HepG2 (cell line): ENCODE data around the gene CAMTA1. TPM values are rescaled to one million over a fixed set of nuclear protein-coding genes. Genes with fewer than 3 reads are reported as not detected.

Source experiments
- ATAC-seq: fragments of 200-7000 bp; cut with Tn5 transposase; 3 replicates; pipeline ENCODE4 v1.9.1; 2020; ENCODE audit warnings: mild to moderate bottlenecking, moderate library complexity
- BruUV-seq: library from RNA; stranded (reverse); fragments of 400-500 nt; replicated peaks from 2 replicates; lab custom pipeline; 2021; lab: Mats Ljungman, UMichigan
- CTCF ChIA-PET: fragments of 300-600 bp; formaldehyde crosslinking; extraction: SDS; loops from one replicate; lab custom pipeline; 2021; ENCODE audit warnings: low total read pairs, inconsistent platforms, low intra/inter-chr PET ratio; lab: Yijun Ruan, JAX
- POLR2A ChIA-PET: fragments of 350-600 bp; sonication (Branson Sonifier 250); formaldehyde crosslinking; loops from one replicate; lab custom pipeline; 2020; ENCODE audit warnings: antibody characterized with exemption, inconsistent platforms; lab: Yijun Ruan, JAX
- DNase-seq: peaks from one replicate; pipeline ENCODE4 v3.0.0-alpha.2; 2015; ENCODE audit warnings: low spot score
- FAIRE-seq: peaks from 3 replicates; lab custom pipeline; 2011; peaks lifted over from hg19 to GRCh38; lab: Jason Lieb, UNC
- H2AFZ ChIP-seq: one replicate; pipeline ENCODE4 v1.6.1; 2011; ENCODE audit warnings: low read length, inconsistent platforms
- H3K27ac ChIP-seq: fragments of 300-600 bp; 3 replicates; pipeline ENCODE4 v1.8.0; 2011; ENCODE audit warnings: mixed run types, mild to moderate bottlenecking, mixed read lengths, low read length, inconsistent platforms; ENCODE audit not compliant: insufficient read depth; ENCODE audit errors: extremely low read length
- H3K27me3 ChIP-seq, 2 experiments: fragments of 200-600 bp in 1 of 2; 2 replicates in 1 of 2; 3 replicates in 1 of 2; pipeline versions ENCODE4 v1.6.0 to v1.8.0; 2011; ENCODE audit warnings: low read length in 2 of 2, mild to moderate bottlenecking in 2 of 2, moderate library complexity in 2 of 2, inconsistent platforms in 1 of 2; ENCODE audit not compliant: insufficient read depth in 2 of 2, control insufficient read depth in 1 of 2
- H3K36me3 ChIP-seq, 2 experiments: fragments of 200-600 bp in 1 of 2; replicated peaks in 1 of 2; 2 replicates in 1 of 2; 3 replicates in 1 of 2; pipeline versions ENCODE4 v1.5.1 to v1.8.0; 2011; ENCODE audit warnings: low read length in 2 of 2, inconsistent platforms in 1 of 2; ENCODE audit not compliant: insufficient read depth in 2 of 2, control insufficient read depth in 1 of 2
- H3K4me1 ChIP-seq: 2 replicates; pipeline ENCODE4 v1.5.1; 2012; ENCODE audit warnings: low read length, inconsistent platforms; ENCODE audit not compliant: insufficient read depth
- H3K4me2 ChIP-seq: 2 replicates; pipeline ENCODE4 v1.6.0; 2011; ENCODE audit warnings: low read depth, low read length, inconsistent platforms
- H3K4me3 ChIP-seq, 3 experiments: fragments of 200-600 bp in 1 of 3; sonication (generic), shearing (Covaris generic) in 1 of 3; replicated peaks in 1 of 3; 2 replicates each; pipeline ENCODE4 v1.5.1; 2011 to 2016; ENCODE audit warnings: low read length in 3 of 3, inconsistent platforms in 2 of 3, low read depth in 2 of 3, mild to moderate bottlenecking in 2 of 3, control low read depth in 1 of 3, mixed read lengths in 1 of 3; ENCODE audit not compliant: insufficient read depth in 1 of 3
- H3K79me2 ChIP-seq: one replicate; pipeline ENCODE4 v1.6.1; 2011; ENCODE audit warnings: low read length, inconsistent platforms; ENCODE audit not compliant: insufficient read depth
- H3K9ac ChIP-seq: 2 replicates; pipeline ENCODE4 v1.6.0; 2011; ENCODE audit warnings: mild to moderate bottlenecking, low read depth, low read length, inconsistent platforms; ENCODE audit not compliant: insufficient read depth
- H3K9me3 ChIP-seq: 2 replicates; pipeline ENCODE4 v1.5.1; 2012; ENCODE audit warnings: mild to moderate bottlenecking, low read length
- H4K20me1 ChIP-seq: 2 replicates; pipeline ENCODE4 v1.6.0; 2011; ENCODE audit warnings: inconsistent platforms, mild to moderate bottlenecking, low read length, moderate library complexity; ENCODE audit not compliant: insufficient read depth
- AKAP8 ChIP-seq: sonication (generic); formaldehyde crosslinking; IDR thresholded peaks from 2 replicates; pipeline ENCODE4 v1.5.1; 2020; ENCODE audit warnings: mild to moderate bottlenecking, missing genetic modification reagents
- ATAD3A ChIP-seq: sonication (generic); formaldehyde crosslinking; IDR thresholded peaks from 2 replicates; pipeline ENCODE4 v1.4.0; 2020; ENCODE audit warnings: missing genetic modification reagents
- FOSL2 ChIP-seq: sonication (generic); formaldehyde crosslinking; IDR thresholded peaks from 2 replicates; pipeline ENCODE4 v1.4.0; 2020; ENCODE audit warnings: missing genetic modification reagents
- NFIB ChIP-seq: sonication (generic); formaldehyde crosslinking; IDR thresholded peaks from 2 replicates; pipeline ENCODE4 v1.9.0; 2021; ENCODE audit warnings: missing genetic modification reagents, mild to moderate bottlenecking, borderline replicate concordance
- NR3C1 ChIP-seq: sonication (generic); formaldehyde crosslinking; IDR thresholded peaks from 2 replicates; pipeline ENCODE4 v1.4.0; 2020; ENCODE audit warnings: missing genetic modification reagents
- REL ChIP-seq: sonication (generic); formaldehyde crosslinking; conservative IDR thresholded peaks from 2 replicates; pipeline ENCODE4 v1.8.0; 2022; ENCODE audit warnings: mild to moderate bottlenecking, missing genetic modification reagents, moderate library complexity
- ZNF138 ChIP-seq: sonication (generic); formaldehyde crosslinking; IDR thresholded peaks from 2 replicates; pipeline ENCODE4 v1.5.0; 2020; ENCODE audit warnings: mild to moderate bottlenecking, low read depth, missing genetic modification reagents
- WGBS: methylation state at CpG from one replicate; pipeline ENCODE4 v1.1.6; 2017; ENCODE audit warnings: low lambda C conversion rate; 5-methylcytosine and 5-hydroxymethylcytosine counted together
- in situ Hi-C: cut with HindIII; loops from 2 replicates; pipeline ENCODE4 v1.10.0; 2017; ENCODE audit warnings: low pct_unique_long_range_greater_than_20kb; ENCODE audit not compliant: extremely low pct_ligation_motif_present
- intact Hi-C: fragments of 100-400 bp; cut with micrococcal nuclease; formaldehyde crosslinking; loops from one replicate; pipeline ENCODE4 v1.10.0; 2022; ENCODE audit not compliant: unreplicated experiment
- polyA plus RNA-seq, 8 experiments: library from polyadenylated mRNA; depleted of rRNA in 3 of 8; stranded (reverse) in 7 of 8; unstranded in 1 of 8; fragments of >200 nt; fragmentation: Illumina TruSeq in 4 of 8; extraction: Trizol in 4 of 8; gene quantifications; 2 replicates each; pipeline versions ENCODE4 v1.2.1 to v1.2.3, GENCODE V29; 2011 to 2016; ENCODE audit warnings: low read depth in 4 of 8, missing spikeins in 1 of 8, mixed read lengths in 1 of 8; ENCODE audit not compliant: insufficient read depth in 1 of 8
- total RNA-seq, 5 experiments: library from RNA; depleted of rRNA; stranded (reverse); fragments of >200 nt; fragmentation: Illumina TruSeq; extraction: Trizol; gene quantifications; 2 replicates each; pipeline ENCODE4 v1.2.3, GENCODE V29; 2016; ENCODE audit warnings: low read depth in 1 of 5
- TF ChIP-seq, protein P1 (sequence below): sonication (generic); formaldehyde crosslinking; IDR thresholded peaks from one replicate; pipeline ENCODE4 v1.5.1; 2020; ENCODE audit warnings: mild to moderate bottlenecking, missing genetic modification reagents; ENCODE audit errors: not compliant biosample characterization
- TF ChIP-seq, protein P2 (sequence below): IDR thresholded peaks from 2 replicates; pipeline ENCODE4 v1.6.1; 2016; ENCODE audit warnings: low read depth, borderline replicate concordance
- TF ChIP-seq, protein P3 (sequence below), 2 experiments: sonication (generic) in 1 of 2; formaldehyde crosslinking in 1 of 2; IDR thresholded peaks; 2 replicates each; pipeline versions ENCODE4 v1.4.0 to v1.6.1; 2018 to 2020; ENCODE audit warnings: missing genetic modification reagents in 2 of 2, borderline replicate concordance in 1 of 2, low read depth in 1 of 2, mild to moderate bottlenecking in 1 of 2, missing biosample characterization in 1 of 2

CAMTA1 gene
- total and polyA plus RNA-seq, 2 of the 13 experiments (the other 11 are each of a cell fraction or from before 2014, with no cell fraction given): 25.0 to 36.4 TPM

DNA sequence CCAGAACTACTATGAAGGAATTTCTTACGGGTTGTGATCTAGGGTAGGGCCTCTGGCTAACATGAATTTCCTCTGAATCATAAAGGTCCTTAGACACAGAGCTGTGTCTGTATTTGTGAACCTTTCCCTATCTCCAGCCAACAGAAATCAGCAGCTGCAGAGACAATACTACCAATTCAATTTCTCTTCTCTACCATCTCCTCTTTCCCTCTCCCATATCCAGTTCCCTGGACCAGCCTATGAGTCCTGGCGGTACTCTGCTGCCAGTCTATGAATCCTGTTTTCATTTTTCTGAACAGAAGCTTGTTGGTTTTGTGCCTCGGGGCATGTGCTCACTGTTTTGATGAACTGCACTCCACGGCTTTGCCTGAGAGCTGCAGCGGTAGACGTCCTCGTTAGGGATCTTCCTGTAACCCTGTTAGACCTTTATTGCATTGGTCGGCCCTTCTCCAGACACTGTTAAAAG lies 527.9 kb downstream of the CAMTA1 start (continued):
- TF ChIP-seq, protein P1, sequence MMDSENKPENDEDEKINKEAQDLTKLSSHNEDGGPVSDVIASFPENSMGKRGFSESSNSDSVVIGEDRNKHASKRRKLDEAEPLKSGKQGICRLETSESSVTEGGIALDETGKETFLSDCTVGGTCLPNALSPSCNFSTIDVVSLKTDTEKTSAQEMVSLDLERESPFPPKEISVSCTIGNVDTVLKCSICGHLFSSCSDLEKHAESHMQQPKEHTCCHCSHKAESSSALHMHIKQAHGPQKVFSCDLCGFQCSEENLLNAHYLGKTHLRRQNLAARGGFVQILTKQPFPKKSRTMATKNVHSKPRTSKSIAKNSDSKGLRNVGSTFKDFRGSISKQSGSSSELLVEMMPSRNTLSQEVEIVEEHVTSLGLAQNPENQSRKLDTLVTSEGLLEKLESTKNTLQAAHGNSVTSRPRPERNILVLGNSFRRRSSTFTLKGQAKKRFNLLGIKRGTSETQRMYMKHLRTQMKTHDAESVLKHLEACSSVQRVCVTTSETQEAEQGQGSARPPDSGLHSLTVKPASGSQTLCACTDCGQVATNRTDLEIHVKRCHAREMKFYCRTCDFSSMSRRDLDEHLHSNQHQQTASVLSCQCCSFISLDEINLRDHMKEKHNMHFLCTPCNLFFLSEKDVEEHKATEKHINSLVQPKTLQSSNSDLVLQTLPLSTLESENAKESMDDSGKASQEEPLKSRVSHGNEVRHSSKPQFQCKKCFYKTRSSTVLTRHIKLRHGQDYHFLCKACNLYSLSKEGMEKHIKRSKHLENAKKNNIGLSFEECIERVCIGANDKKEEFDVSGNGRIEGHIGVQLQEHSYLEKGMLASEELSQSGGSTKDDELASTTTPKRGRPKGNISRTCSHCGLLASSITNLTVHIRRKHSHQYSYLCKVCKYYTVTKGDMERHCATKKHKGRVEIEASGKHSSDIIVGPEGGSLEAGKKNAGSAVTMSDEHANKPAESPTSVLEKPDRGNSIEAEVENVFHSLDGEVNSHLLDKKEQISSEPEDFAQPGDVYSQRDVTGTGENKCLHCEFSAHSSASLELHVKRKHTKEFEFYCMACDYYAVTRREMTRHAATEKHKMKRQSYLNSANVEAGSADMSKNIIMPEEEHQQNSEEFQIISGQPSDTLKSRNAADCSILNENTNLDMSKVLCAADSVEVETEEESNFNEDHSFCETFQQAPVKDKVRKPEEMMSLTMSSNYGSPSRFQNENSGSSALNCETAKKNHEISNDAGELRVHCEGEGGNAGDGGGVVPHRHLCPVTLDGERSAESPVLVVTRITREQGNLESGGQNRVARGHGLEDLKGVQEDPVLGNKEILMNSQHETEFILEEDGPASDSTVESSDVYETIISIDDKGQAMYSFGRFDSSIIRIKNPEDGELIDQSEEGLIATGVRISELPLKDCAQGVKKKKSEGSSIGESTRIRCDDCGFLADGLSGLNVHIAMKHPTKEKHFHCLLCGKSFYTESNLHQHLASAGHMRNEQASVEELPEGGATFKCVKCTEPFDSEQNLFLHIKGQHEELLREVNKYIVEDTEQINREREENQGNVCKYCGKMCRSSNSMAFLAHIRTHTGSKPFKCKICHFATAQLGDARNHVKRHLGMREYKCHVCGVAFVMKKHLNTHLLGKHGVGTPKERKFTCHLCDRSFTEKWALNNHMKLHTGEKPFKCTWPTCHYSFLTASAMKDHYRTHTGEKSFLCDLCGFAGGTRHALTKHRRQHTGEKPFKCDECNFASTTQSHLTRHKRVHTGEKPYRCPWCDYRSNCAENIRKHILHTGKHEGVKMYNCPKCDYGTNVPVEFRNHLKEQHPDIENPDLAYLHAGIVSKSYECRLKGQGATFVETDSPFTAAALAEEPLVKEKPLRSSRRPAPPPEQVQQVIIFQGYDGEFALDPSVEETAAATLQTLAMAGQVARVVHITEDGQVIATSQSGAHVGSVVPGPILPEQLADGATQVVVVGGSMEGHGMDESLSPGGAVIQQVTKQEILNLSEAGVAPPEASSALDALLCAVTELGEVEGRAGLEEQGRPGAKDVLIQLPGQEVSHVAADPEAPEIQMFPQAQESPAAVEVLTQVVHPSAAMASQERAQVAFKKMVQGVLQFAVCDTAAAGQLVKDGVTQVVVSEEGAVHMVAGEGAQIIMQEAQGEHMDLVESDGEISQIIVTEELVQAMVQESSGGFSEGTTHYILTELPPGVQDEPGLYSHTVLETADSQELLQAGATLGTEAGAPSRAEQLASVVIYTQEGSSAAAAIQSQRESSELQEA (CRISPR knock-in tag): no peak
- TF ChIP-seq AKAP8 (CRISPR knock-in tag): no peak
- TF ChIP-seq ATAD3A (CRISPR knock-in tag): no peak
- TF ChIP-seq REL: no peak
- TF ChIP-seq, all 625 proteins: peak for 0

GRCh38 chr1:7313826-7314225 lies 528.6 kb downstream of the CAMTA1 start:
- Histone ChIP-seq H2AFZ (no peak overlapping the region), H3K4me3 (no peak overlapping the region), H3K4me2 (no peak overlapping the region), H3K4me1 (no peaks in the 10 kb centered on the region), H3K27me3 (peaks cover 2 to 8% of the 10 kb centered on the region in 2 experiments; a peak in 3 of 5 replicates), H3K27ac (no peak overlapping the region), H3K79me2 (no peaks in the 10 kb centered on the region), H3K9ac (no peak overlapping the region), H4K20me1 (no peaks in the 10 kb centered on the region), H3K9me3 (no peaks in the 10 kb centered on the region), H3K36me3 (no peaks in the 10 kb centered on the region)
- in situ Hi-C loops (no loop called here), intact Hi-C loops (no loop called here)
- BruUV-seq: no TSS peak
- DNase-seq (no peak), ATAC-seq (no peak), FAIRE-seq (no peak)
- WGBS: 36% methylated on average over 5 of the region's 5 CpGs
- ChIA-PET CTCF (no interaction called here), POLR2A (no interaction called here)
- TF ChIP-seq ZNF138 (no peak), NR3C1 (CRISPR knock-in tag) (no peak), NFIB (CRISPR knock-in tag) (no peak), FOSL2 (CRISPR knock-in tag) (no peak)
- TF ChIP-seq, protein P2, sequence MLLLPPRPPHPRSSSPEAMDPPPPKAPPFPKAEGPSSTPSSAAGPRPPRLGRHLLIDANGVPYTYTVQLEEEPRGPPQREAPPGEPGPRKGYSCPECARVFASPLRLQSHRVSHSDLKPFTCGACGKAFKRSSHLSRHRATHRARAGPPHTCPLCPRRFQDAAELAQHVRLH (CRISPR knock-in tag): no peak
- TF ChIP-seq, protein P3, sequence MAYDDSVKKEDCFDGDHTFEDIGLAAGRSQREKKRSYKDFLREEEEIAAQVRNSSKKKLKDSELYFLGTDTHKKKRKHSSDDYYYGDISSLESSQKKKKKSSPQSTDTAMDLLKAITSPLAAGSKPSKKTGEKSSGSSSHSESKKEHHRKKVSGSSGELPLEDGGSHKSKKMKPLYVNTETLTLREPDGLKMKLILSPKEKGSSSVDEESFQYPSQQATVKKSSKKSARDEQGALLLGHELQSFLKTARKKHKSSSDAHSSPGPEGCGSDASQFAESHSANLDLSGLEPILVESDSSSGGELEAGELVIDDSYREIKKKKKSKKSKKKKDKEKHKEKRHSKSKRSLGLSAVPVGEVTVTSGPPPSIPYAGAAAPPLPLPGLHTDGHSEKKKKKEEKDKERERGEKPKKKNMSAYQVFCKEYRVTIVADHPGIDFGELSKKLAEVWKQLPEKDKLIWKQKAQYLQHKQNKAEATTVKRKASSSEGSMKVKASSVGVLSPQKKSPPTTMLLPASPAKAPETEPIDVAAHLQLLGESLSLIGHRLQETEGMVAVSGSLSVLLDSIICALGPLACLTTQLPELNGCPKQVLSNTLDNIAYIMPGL (CRISPR knock-in tag; IDR thresholded peaks at IDR 0.05; ENCODE audit: borderline replicate concordance in 1 of 2, low read depth in 1 of 2): no peak
